NCI-H82 (cell line): Measurements from ENCODE around the gene EID2B.

ENCODE experiments used
- DNase-seq: peaks from one replicate; lab custom pipeline; 2025; lab: John Stamatoyannopoulos, UW

Gene EID2B

GRCh38 chr19:39498798-39499642 is 33.6 kb downstream of the EID2B start, which contains the start of gene DLL3:
DLL3 (plus strand) TSS chr19:39498947; CDS start chr19:39498975, 28 bp downstream.
- DNase-seq: peak; percentile 90

- peak; percentile 88 for DNase-seq
These were observed 34.5 kb downstream of the EID2B start for GRCh38 chr19:39497996-39498797.

- DNase-seq: peak; percentile 95
These were observed 35.0 kb downstream of the EID2B start for GRCh38 chr19:39497701-39497995.

- DNase-seq: no peak
These were observed 36.6 kb downstream of the EID2B start for GRCh38 chr19:39496063-39496462.

GRCh38 chr19:39494661-39495060 is 38.0 kb downstream of the EID2B start:
- DNase-seq: peak; percentile 44

- DNase-seq: no peak
These were observed 39.9 kb downstream of the EID2B start for GRCh38 chr19:39492788-39493187.

GRCh38 chr19:39492225-39492624 is 40.4 kb downstream of the EID2B start:
- no peak for DNase-seq

- DNase-seq: no peak
These were observed 42.9 kb downstream of the EID2B start for GRCh38 chr19:39489756-39490155.

GRCh38 chr19:39483141-39483540 is 49.5 kb downstream of the EID2B start:
- DNase-seq: peak; percentile 100

- DNase-seq: no peak
These were observed 51.0 kb downstream of the EID2B start for GRCh38 chr19:39481676-39482075.

- peak; percentile 51 for DNase-seq
These were observed 51.5 kb downstream of the EID2B start for GRCh38 chr19:39481229-39481545.
